ENCODE data around the gene WDR27.

WDR27 gene

DNA sequence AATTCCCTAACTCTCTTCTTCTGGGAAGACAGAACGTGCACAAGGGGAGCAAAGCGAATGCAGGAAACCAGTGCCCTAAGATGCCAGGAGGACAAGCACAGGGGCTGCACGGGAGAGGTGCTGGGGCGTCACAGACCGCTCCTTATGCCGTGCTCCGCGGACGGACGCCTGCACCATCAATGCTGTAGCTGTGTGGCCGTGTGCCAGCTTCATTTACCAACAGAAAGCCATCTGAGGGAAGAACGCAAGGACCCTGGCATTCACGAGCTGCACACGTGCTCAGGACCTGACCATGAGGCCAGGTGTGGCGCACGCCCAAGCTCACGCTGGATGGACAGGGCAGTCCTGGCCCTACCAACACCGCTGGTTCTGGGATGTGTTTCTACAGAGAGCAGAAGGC is 35.4 kb downstream of the WDR27 start:
- TF ChIP-seq, protein P1, sequence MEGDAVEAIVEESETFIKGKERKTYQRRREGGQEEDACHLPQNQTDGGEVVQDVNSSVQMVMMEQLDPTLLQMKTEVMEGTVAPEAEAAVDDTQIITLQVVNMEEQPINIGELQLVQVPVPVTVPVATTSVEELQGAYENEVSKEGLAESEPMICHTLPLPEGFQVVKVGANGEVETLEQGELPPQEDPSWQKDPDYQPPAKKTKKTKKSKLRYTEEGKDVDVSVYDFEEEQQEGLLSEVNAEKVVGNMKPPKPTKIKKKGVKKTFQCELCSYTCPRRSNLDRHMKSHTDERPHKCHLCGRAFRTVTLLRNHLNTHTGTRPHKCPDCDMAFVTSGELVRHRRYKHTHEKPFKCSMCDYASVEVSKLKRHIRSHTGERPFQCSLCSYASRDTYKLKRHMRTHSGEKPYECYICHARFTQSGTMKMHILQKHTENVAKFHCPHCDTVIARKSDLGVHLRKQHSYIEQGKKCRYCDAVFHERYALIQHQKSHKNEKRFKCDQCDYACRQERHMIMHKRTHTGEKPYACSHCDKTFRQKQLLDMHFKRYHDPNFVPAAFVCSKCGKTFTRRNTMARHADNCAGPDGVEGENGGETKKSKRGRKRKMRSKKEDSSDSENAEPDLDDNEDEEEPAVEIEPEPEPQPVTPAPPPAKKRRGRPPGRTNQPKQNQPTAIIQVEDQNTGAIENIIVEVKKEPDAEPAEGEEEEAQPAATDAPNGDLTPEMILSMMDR (IDR thresholded peaks at IDR 0.05; ENCODE audit: low read depth, low read length): no peak
- no peak for DNase-seq (ENCODE audit: low read depth in 2 of 2)
- H3K4me3 ChIP-seq (replicated peaks in 1 of 2; ENCODE audit: low read depth in 2 of 2, low read length in 2 of 2): no peak overlapping the region

DNA sequence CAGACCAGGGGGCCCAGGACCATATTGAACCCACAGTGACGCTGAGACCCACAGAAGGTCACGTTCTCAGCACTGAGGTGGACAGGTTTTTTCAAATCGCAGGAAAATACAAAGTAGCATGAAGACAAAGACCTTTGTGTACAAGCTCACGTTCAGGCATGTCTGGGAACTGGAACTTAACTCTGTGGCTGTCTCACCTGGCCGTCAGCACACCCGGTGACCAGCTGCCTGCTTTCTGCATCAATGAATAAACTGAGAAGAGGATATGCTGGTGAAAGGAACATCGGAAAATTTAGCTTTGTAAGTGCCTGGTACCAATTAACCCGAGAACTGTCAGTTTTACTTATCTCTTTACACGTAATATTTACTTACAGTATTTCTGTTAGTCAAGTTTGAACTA is 36.5 kb downstream of the WDR27 start:
- TF ChIP-seq, protein P1 (IDR thresholded peaks at IDR 0.05; ENCODE audit: low read depth, low read length): no peak
- H3K4me3 ChIP-seq (replicated peaks in 1 of 2; ENCODE audit: low read depth in 2 of 2, low read length in 2 of 2): no peak overlapping the region
- no peak for DNase-seq (ENCODE audit: low read depth in 2 of 2)

DNA sequence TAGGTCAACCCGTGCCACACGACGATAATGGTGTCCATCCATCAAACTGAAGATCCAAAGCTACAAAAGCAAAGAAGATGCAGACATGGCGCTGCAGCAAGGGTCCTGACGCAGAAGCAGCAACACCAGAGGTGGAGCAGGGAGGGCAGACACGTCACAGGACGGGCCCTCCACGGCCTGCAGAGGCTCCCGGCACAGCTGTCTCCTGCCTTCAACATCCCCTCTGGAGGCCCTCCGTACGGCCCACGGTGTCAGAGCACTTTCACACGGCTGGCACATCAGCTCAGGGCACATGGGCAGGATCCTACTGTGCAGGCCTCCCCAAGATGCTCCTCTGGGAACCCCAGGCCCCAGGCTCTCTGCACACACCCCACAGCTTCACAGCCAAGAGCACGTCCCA is 37.6 kb downstream of the WDR27 start:
- TF ChIP-seq, protein P1 (IDR thresholded peaks at IDR 0.05; ENCODE audit: low read depth, low read length): no peak
- no peak for DNase-seq (ENCODE audit: low read depth in 2 of 2)

DNA sequence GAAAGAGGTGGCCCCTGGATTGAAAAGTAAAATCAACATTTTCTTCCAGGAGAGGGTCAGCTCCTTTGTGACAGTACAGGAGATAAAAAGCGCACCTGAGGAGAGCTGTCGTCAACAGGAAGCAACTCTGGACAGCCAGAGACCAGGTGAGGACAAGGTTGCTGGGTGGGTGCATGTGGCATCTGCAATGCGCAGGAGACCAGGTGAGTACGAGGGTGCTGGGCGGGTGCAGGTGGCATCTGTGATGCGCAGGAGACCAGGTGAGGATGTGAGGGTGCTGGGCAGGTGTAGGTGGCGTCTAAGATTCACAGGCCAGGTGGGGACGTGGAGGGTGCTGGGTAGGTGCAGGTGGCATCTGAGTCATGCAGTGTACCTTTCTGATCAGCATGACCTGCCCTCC is 38.4 kb downstream of the WDR27 start:
- no peak for DNase-seq (ENCODE audit: low read depth in 2 of 2)
- TF ChIP-seq, protein P1 (IDR thresholded peaks at IDR 0.05; ENCODE audit: low read depth, low read length): no peak

More for the DNA sequence above, 37.6 kb downstream of the WDR27 start:
- no peak overlapping the region for H3K4me3 ChIP-seq (replicated peaks in 1 of 2; ENCODE audit: low read depth in 2 of 2, low read length in 2 of 2)

DNA sequence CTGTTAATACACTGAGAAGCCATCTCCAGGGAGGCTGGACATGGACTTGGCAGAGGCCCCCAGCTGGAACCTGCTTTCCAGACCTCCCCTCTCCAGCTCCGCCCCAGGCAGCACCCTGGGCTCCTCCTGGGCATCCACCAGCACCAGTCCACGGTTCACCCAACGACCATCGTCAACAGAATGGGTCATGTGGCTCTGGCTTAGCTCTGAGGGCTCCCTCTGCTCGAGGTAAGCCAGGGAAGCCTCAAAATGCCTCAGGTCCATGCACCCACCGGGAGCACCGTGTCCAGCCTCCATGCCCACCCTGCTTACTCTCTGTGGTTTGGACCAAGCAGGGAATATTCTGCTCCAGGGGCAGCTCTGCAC is 40.5 kb downstream of the WDR27 start:
- H3K4me3 ChIP-seq (replicated peaks in 1 of 2; ENCODE audit: low read depth in 2 of 2, low read length in 2 of 2): no peak overlapping the region
- TF ChIP-seq, protein P1 (IDR thresholded peaks at IDR 0.05; ENCODE audit: low read depth, low read length): no peak
- DNase-seq (ENCODE audit: low read depth in 2 of 2): no peak

More for the DNA sequence above, 38.4 kb downstream of the WDR27 start:
- no peak overlapping the region for H3K4me3 ChIP-seq (replicated peaks in 1 of 2; ENCODE audit: low read depth in 2 of 2, low read length in 2 of 2)

DNA sequence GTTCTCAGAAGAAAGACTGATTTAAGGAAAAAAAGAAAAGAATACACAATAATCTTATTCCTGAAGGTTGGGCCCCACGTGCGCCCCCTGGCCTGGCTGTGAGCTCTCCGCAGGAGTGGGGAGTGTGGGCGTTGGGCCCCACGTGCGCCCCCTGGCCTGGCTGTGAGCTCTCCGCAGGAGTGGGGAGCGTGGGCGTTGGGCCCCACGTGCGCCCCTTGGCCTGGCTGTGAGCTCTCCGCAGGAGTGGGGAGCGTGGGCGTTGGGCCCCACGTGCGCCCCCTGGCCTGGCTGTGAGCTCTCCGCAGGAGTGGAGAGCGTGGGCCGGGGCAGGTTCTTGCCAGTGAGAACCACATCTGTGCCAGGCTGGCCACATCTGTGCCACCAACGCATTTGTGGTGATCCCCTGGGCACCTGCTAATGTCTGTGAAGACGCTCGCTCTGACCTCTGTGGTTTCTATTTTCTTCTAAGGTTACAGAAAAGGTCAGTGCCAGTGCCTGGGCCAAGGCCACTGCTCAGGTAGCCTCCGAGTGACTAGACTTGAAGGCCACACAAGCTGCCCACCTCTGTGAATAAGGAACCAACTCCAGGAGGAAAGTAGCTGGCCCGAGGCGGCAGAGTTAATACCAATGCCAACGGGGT is 41.0 kb downstream of the WDR27 start:
- DNase-seq (ENCODE audit: low read depth in 2 of 2): no peak
- TF ChIP-seq, protein P1 (IDR thresholded peaks at IDR 0.05; ENCODE audit: low read depth, low read length): no peak
- no peak overlapping the region for H3K4me3 ChIP-seq (replicated peaks in 1 of 2; ENCODE audit: low read depth in 2 of 2, low read length in 2 of 2)

All from cardiac fibroblast (primary cell).